Effector memory CD8-positive, alpha-beta T cell (primary cell): ENCODE data around the gene SLC1A2.
A peak's percentile ranks its signal among the peaks of the same experiment; 100 is the strongest.

ENCODE experiments used
- ATAC-seq: fragments of 150-1000 bp; cut with Tn5 transposase; replicated peaks from 2 replicates; pipeline ENCODE4 v1.10.0; 2021; ENCODE audit warnings: mild to moderate bottlenecking, moderate library complexity
- DNase-seq, 3 experiments: peaks; one replicate each; pipeline ENCODE4 v3.0.0; 2021
- H3K27ac Mint-ChIP-seq, 2 donors: one replicate each; pipeline ENCODE4 v1.8.0; 2022; ENCODE audit warnings: mild to moderate bottlenecking in 2 of 2, mixed read lengths in 2 of 2, moderate library complexity in 2 of 2
- H3K27me3 Mint-ChIP-seq, 2 donors: one replicate each; pipeline ENCODE4 v1.8.0; 2022; ENCODE audit warnings: mixed read lengths in 2 of 2
- H3K36me3 Mint-ChIP-seq: one replicate; pipeline ENCODE4 v1.8.0; 2022; ENCODE audit warnings: mild to moderate bottlenecking, moderate library complexity, mixed read lengths; ENCODE audit not compliant: insufficient read depth
- H3K4me1 Mint-ChIP-seq, 2 donors: one replicate each; pipeline ENCODE4 v1.8.0; 2022; ENCODE audit warnings: low read depth in 2 of 2, mixed read lengths in 2 of 2
- H3K4me3 Mint-ChIP-seq, 2 donors: one replicate each; pipeline ENCODE4 v1.8.0; 2022; ENCODE audit warnings: mild to moderate bottlenecking in 2 of 2, mixed read lengths in 2 of 2, moderate library complexity in 2 of 2
- H3K9me3 Mint-ChIP-seq, 2 donors: one replicate each; pipeline ENCODE4 v1.8.0; 2022; ENCODE audit warnings: mixed read lengths in 2 of 2

The SLC1A2 gene

GRCh38 chr11:35321532-35322317, 97.6 kb downstream of the SLC1A2 start:
- DNase-seq = no peak
- no peak overlapping the region for H3K4me3 Mint-ChIP-seq

GRCh38 chr11:35321111-35321510, 98.2 kb downstream of the SLC1A2 start:
- H3K27ac Mint-ChIP-seq = peak overlapping the region in 1 of 2 donors; percentile 8
- H3K4me3 Mint-ChIP-seq = no peak overlapping the region
- no peaks in the 10 kb centered on the region for H3K27me3 Mint-ChIP-seq
- H3K9me3 Mint-ChIP-seq = no peaks in the 10 kb centered on the region
- no peak for ATAC-seq
- peaks cover 6 to 10% of the 10 kb centered on the region in 2 donors for H3K4me1 Mint-ChIP-seq
- no peaks in the 10 kb centered on the region for H3K36me3 Mint-ChIP-seq
- DNase-seq = no peak

More at GRCh38 chr11:35321532-35322317, 97.6 kb downstream of the SLC1A2 start:
- no peaks in the 10 kb centered on the region for H3K27me3 Mint-ChIP-seq
- H3K36me3 Mint-ChIP-seq = no peaks in the 10 kb centered on the region
- H3K27ac Mint-ChIP-seq = no peak overlapping the region
- H3K9me3 Mint-ChIP-seq = no peaks in the 10 kb centered on the region
- ATAC-seq = no peak
- H3K4me1 Mint-ChIP-seq = peaks cover 5 to 6% of the 10 kb centered on the region in 2 donors

GRCh38 chr11:35318977-35319925, 100.1 kb downstream of the SLC1A2 start:
- H3K36me3 Mint-ChIP-seq = no peaks in the 10 kb centered on the region
- H3K27me3 Mint-ChIP-seq = no peaks in the 10 kb centered on the region
- H3K27ac Mint-ChIP-seq = no peak overlapping the region
- peaks cover 6 to 10% of the 10 kb centered on the region in 2 donors for H3K4me1 Mint-ChIP-seq
- DNase-seq (no peak), ATAC-seq (no peak)
- no peak overlapping the region for H3K4me3 Mint-ChIP-seq
- no peaks in the 10 kb centered on the region for H3K9me3 Mint-ChIP-seq

GRCh38 chr11:35318309-35318708, 101.0 kb downstream of the SLC1A2 start:
- no peak for DNase-seq
- no peak for ATAC-seq
- Mint-ChIP-seq H3K4me3 (no peak overlapping the region), H3K27me3 (no peaks in the 10 kb centered on the region), H3K4me1 (peaks cover 6 to 10% of the 10 kb centered on the region in 2 donors), H3K27ac (no peak overlapping the region), H3K9me3 (no peaks in the 10 kb centered on the region), H3K36me3 (no peaks in the 10 kb centered on the region)

GRCh38 chr11:35317253-35317652, 102.1 kb downstream of the SLC1A2 start:
- no peak for ATAC-seq
- Mint-ChIP-seq H3K27me3 (no peaks in the 10 kb centered on the region), H3K9me3 (no peaks in the 10 kb centered on the region), H3K27ac (peak overlapping the region in 1 of 2 donors; percentile 21), H3K4me1 (peaks cover 6 to 10% of the 10 kb centered on the region in 2 donors), H3K36me3 (no peaks in the 10 kb centered on the region), H3K4me3 (no peak overlapping the region)
- DNase-seq = no peak

GRCh38 chr11:35316161-35316560, 103.2 kb downstream of the SLC1A2 start:
- H3K4me3 Mint-ChIP-seq = no peak overlapping the region
- ATAC-seq (no peak), DNase-seq (no peak)
- H3K27me3 Mint-ChIP-seq = no peaks in the 10 kb centered on the region
- H3K4me1 Mint-ChIP-seq = peaks cover 6 to 10% of the 10 kb centered on the region in 2 donors
- H3K27ac Mint-ChIP-seq = peak overlapping the region in 1 of 2 donors; percentile 21
- no peaks in the 10 kb centered on the region for H3K36me3 Mint-ChIP-seq
- no peaks in the 10 kb centered on the region for H3K9me3 Mint-ChIP-seq

GRCh38 chr11:35313760-35314153, 105.6 kb downstream of the SLC1A2 start:
- Mint-ChIP-seq H3K27me3 (no peaks in the 10 kb centered on the region), H3K27ac (no peak overlapping the region), H3K36me3 (no peaks in the 10 kb centered on the region), H3K4me3 (no peak overlapping the region), H3K9me3 (no peaks in the 10 kb centered on the region), H3K4me1 (peaks cover 0 to 5% of the 10 kb centered on the region in 2 donors)
- no peak for ATAC-seq
- no peak for DNase-seq

GRCh38 chr11:35313066-35313759, 106.1 kb downstream of the SLC1A2 start:
- no peaks in the 10 kb centered on the region for H3K9me3 Mint-ChIP-seq
- H3K27me3 Mint-ChIP-seq = no peaks in the 10 kb centered on the region
- peaks cover 0 to 5% of the 10 kb centered on the region in 2 donors for H3K4me1 Mint-ChIP-seq
- no peak overlapping the region for H3K27ac Mint-ChIP-seq
- no peaks in the 10 kb centered on the region for H3K36me3 Mint-ChIP-seq
- ATAC-seq (peak; percentile 47), DNase-seq (no peak)
- no peak overlapping the region for H3K4me3 Mint-ChIP-seq

- H3K27me3 Mint-ChIP-seq = no peaks in the 10 kb centered on the region
- peaks cover 0 to 1% of the 10 kb centered on the region in 2 donors for H3K4me1 Mint-ChIP-seq
- no peak overlapping the region for H3K4me3 Mint-ChIP-seq
- H3K27ac Mint-ChIP-seq = no peak overlapping the region
- no peaks in the 10 kb centered on the region for H3K36me3 Mint-ChIP-seq
- no peak for ATAC-seq
- DNase-seq = no peak
- H3K9me3 Mint-ChIP-seq = no peaks in the 10 kb centered on the region
Measured at GRCh38 chr11:35311331-35311730, 108.0 kb downstream of the SLC1A2 start.

- ATAC-seq = no peak
Measured at GRCh38 chr11:35308157-35308556, 111.2 kb downstream of the SLC1A2 start.

GRCh38 chr11:35307221-35307621, 112.1 kb downstream of the SLC1A2 start:
- Mint-ChIP-seq H3K4me1 (peaks cover 5 to 8% of the 10 kb centered on the region in 2 donors), H3K4me3 (no peak overlapping the region), H3K27me3 (no peaks in the 10 kb centered on the region), H3K9me3 (no peaks in the 10 kb centered on the region), H3K27ac (peak overlapping the region in 1 of 2 donors; percentile 7), H3K36me3 (no peaks in the 10 kb centered on the region)
- ATAC-seq (no peak), DNase-seq (no peak)

More at GRCh38 chr11:35308157-35308556, 111.2 kb downstream of the SLC1A2 start:
- Mint-ChIP-seq H3K4me1 (peaks cover 5 to 8% of the 10 kb centered on the region in 2 donors), H3K9me3 (no peaks in the 10 kb centered on the region), H3K27ac (peak overlapping the region in 1 of 2 donors; percentile 7), H3K36me3 (no peaks in the 10 kb centered on the region), H3K27me3 (no peaks in the 10 kb centered on the region), H3K4me3 (no peak overlapping the region)
- no peak for DNase-seq

GRCh38 chr11:35305670-35306382, 113.5 kb downstream of the SLC1A2 start:
- Mint-ChIP-seq H3K4me1 (peaks cover 5 to 8% of the 10 kb centered on the region in 2 donors), H3K27ac (peak overlapping the region; percentile 87 to 88), H3K9me3 (no peaks in the 10 kb centered on the region), H3K27me3 (no peaks in the 10 kb centered on the region), H3K4me3 (peak overlapping the region; percentile 56 to 64), H3K36me3 (no peaks in the 10 kb centered on the region)
- ATAC-seq (peak; percentile 84), DNase-seq (peak; percentile 35 to 43 (median 40))
